GM21360 (cell line): ENCODE data around the gene DNAJC4.
A peak's percentile ranks its signal among the peaks of the same experiment; 100 is the strongest.

Source experiments
- ATAC-seq: cut with Tn5 transposase; IDR thresholded peaks from one replicate; pipeline ENCODE4 v1.9.1; 2021; ENCODE audit warnings: mild to moderate bottlenecking, moderate library complexity; ENCODE audit not compliant: unreplicated experiment

DNAJC4 gene, protein sequence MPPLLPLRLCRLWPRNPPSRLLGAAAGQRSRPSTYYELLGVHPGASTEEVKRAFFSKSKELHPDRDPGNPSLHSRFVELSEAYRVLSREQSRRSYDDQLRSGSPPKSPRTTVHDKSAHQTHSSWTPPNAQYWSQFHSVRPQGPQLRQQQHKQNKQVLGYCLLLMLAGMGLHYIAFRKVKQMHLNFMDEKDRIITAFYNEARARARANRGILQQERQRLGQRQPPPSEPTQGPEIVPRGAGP

DNA sequence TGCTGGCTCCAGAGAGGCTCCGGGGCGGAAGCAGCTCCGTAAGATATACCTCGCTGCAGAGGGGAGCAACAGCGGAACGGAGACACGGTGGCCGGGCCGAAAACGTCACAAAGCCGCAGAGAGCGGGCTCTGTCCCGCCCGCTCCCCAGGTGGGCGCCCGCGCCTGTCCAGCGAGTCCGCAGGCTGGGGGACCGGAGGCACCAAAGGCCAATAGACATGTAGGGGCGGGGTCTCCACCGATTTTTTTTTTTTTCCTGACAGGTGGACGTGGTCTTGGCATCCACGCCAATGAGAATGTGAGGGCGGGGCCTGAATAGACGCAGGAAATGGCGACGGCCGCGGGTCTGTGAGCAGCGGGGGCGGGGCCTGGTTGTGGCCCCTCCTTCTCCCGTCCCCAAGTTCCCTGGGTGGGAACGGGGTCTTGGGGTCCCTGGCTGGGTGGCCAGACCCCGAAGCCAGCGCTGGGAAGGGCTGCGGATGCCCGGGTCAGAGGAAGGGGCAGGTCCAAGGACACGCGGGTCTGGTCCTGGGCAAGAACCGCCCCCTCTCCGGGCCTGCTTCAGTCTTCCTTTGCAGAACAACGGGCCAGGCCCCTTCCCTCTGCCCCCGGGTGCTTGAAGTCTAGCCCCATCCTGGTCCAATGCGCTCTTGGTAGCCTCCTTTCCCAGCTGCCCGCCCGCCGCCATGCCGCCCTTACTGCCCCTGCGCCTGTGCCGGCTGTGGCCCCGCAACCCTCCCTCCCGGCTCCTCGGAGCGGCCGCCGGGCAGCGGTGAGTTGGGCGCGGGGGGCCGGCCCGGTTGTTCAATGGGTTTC lies at the start of gene DNAJC4:
DNAJC4 (plus strand) TSS at position 378 of the 814 bp plus-strand sequence; CDS start at position 685, 307 bp downstream.
- peak; percentile 40 for ATAC-seq

DNA sequence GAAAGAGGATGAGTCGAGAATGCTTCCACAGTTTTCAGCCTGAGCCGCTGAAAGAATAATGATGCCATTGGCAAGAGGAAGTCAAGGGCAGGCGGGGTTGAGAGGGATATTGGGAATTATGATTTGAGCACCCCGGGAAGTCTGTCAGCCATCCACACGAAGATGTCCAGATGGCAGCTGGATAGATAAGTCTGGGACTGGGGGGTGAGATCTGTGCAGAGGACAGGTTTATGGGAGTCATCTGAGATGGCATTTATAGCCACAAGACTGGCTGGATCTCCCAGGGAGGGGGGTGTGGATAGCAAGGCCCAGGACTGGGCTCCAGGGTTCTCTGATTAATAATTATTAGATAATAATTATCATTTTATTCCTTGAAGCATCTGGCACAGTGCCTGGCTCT lies 49.5 kb upstream of the DNAJC4 start:
- no peak for ATAC-seq

DNA sequence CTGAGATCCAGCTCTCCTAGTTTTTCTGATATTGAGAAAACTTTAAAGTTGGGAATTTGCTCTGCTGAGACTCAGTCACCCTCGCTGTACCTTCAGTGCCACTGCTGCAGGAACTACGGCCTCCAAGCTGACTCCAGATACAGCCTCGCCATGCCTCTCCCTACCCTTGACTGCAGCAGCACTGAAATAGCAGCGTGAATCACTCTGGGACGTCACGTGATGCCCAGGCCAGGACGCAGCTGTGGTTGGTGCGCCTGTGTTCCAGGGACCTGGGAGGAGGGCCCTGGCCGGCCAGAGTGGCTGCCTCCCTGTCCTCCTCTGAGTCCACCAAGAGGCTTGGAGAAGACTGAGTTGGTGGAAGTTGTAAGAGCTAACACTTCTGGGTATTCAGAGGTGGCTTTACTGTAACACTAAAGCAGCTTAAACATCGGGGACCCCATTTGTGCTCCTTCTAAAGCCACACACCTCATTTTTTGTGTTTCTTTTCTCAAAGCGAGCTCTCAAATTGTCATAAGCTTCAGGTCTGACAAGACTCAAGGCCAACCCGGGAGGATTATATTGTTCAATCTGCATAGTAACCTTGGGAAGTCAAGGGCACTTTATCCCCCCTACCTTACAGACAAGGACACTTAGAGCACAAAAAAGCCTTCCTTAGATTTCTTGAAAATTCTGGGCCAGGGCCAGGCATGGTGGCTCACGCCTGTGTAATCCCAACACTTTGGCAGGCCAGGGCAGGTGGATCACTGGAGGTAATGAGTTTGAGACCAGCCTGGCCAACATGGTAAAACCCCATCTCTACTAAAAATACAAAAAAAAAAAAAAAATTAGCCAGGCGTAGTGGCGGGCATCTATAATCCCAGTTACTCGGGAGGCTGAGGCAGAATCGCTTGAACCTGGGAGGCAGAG lies 48.6 kb upstream of the DNAJC4 start:
- ATAC-seq: no peak

DNA sequence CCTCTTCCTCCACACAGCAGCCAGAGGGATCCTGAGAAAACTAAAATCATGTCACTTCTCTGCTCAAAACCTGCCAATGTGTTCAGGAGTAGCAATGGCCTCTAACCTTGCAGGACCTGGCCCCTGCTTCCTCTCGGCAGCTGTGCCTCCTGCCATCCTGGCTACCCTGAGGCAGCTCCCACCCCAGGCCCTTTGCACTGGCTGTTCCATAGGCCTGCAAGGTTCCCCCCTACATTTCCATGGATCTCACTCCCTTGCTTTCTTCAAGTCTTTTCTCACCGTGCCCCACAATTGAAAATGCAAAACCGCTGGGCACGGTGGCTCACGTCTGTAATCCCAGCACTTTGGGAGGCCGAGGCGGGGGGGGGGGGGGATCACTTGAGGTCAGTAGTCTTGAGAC lies 46.5 kb upstream of the DNAJC4 start:
- no peak for ATAC-seq

DNA sequence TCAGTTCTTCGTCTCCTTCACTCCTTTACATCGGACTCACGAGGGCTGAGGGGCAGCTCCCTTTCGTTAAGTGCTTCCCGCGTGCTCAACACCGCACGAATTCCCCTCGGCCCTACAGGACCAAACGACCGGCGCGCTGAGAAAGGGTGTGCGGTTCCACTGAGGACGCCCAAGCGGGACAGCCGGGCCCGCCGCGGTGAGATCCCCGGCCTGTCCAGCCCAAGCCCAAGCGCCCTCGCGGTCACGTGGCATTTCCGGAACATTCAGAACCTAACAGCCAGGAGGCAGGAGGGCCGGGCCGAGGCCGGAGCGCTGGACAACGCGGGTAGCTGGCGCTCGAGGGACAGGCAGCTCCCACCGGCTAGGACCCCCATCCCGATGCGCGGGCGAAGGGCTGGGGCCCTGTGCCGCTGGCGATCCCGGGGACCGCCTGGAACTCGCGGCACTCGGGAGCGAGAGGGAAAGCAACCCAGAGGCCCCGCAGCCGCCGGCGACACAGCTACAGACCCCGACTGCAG lies 45.1 kb upstream of the DNAJC4 start:
- peak; percentile 22 for ATAC-seq

DNA sequence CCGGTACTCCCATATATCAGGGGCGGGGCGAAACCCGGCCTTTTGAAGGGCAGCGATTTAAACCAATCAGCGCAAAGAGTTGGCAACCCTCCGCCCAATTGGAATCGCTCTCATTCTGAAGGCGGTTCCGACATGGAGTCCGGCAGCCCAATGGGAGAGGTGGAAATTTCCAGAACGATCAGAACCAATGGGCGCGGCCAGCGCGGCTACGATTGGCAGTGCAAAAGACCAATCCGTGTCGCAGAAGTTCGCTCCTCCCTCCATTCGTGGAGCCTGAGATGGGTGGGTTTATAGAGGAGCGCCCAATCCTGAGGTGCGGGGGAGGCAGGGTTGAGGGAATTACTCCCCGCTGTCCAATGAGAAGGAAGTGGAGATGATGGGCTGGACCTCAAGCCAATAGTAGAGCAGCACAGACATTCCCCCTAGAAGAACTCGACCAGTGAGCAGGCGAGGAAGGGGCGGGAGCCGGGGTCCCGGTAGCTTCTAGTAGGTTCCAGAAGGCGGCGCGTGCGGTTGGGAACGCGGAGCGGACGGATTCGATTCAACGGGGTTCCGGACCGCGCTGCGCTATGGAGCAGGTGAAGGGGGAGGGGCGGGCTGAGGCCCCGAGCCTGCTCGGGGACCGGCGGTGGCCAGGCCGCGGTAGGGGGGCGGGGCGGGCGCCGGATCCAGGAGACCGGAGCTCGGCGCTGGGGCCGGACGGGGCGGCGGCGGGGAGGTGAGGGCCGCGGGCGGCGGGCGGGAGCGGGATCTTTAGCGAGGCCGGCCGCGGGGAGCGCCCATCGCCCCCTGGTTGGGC lies 44.5 kb upstream of the DNAJC4 start, which contains the start of gene STIP1:
STIP1 (plus strand) TSS at position 479 of the 799 bp plus-strand sequence; CDS start at position 570, 91 bp downstream.
- ATAC-seq: peak; percentile 76

DNA sequence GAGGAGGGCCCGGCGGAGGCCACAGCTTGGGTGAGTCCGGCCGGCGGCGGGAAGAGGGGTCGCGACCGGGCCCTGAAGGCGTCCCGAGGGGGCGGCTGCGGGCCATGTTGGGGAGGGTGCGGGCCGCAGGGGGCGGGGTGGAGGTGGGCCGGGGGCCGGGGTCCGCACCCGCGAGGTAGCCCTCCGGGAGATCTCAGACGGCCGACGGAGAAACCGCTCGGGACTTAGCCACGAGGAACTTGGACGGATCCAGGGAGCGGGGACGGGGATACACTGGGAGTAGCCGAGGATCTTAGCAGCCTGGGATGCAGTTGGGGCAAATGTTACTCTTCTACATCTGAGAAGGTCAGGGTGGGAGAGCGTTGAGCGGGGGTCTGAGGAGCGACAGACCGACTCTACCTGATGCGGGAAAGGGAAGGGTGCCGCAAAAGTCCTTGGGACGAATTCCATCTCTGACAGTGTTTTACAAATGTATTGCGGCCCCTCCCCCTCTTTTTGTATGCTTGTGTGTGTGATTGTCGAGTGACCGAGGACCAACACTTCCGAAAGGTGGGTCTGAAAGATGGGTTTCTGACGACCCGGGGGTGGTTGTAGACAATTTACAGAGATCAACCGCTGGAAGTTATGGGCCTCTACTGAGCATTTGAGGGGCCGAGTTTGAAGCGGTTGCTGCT lies 43.7 kb upstream of the DNAJC4 start:
- no peak for ATAC-seq

DNA sequence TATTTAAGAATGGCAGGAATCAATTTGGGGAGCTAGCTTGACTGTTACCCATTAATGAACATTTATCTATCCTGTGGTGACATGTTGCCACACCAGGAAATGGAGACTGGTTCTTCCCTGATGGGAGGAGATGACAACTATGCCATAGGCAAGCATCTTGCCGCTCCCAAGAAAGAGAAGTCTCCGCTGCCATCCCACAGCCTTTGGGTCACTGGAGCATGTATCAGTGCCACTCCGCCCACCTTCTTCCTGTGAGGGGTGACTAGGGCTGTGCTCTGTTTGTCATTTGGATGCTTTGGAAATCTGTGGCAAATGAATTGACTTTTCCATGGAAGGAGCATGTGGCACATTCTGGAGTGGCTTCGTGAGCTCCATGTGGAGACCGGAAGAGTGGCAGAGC lies 37.9 kb upstream of the DNAJC4 start:
- no peak for ATAC-seq

DNA sequence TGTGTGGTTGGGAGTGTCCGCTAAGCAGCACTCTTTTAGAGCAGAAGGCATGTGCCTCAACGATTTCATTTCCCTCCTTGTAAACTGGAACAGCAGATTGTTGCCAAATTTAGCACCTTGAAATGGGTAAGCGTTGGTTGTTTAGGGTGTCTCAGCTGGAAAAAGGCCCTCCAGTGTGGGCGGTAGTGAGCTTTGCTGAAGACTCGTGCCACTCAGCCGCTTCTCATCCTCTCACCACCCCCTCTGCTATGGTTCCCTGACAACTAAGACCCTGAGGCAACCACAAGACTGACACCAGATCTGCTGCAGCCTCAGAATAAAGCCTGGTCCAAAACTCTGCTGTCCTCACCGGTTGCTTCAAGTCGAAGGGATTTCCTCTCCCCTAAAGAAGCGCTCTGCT lies 33.7 kb upstream of the DNAJC4 start:
- ATAC-seq: no peak

DNA sequence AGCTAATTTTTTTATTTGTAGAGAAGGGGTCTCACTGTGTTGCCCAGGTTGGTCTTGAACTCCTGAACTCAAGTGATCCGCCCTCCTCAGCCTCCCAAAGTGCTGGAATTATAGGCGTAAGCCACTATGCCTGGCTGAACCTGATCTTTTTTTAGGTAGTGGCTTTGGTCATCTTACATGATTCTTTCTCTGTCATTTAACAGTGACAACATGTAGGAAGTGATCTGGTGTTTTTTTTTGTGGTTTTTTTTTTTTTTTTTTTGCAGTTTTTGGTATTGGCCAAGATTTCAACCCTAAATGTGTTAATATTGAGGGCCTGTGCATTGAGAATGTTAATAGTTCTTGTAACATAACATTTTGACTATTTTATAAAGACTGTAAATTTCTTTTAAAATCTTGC lies 31.8 kb upstream of the DNAJC4 start:
- ATAC-seq: no peak

DNA sequence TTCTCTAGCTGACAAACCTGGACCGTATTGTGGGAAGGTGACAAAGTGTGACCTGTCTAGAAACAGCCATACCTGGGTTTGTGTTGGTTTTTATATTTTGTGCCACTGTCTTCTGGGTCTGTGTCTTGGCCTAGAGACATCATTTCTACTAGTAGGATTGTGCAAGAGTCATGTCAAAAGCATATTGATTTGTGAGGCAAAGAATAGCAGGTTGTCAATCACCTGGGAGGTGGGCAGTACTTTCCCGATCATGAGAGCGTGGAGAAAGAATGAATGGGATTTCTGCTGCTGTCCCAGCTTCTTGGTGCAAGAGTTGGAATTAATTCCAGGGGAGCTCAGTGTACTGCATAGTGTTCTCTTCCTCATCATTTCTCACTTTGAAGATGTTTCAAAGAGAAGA lies 28.8 kb upstream of the DNAJC4 start:
- no peak for ATAC-seq

DNA sequence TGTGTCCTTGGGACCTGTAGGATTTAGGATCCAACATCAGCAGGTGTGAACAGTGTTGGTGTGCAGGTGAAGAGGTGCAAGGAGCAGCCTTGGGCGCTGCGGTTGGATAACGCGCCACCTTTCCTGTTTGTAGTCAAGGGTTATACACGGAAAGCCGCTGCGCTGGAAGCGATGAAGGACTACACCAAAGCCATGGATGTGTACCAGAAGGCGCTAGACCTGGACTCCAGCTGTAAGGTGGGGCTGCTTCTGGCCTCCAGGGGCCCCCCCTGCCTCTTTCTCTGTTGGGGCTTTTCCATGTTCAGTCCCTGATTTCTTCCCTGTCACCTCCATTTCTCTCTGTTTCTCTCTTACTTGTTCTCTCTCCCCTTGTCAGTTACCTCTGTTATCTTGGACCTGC lies 27.4 kb upstream of the DNAJC4 start:
- no peak for ATAC-seq

DNA sequence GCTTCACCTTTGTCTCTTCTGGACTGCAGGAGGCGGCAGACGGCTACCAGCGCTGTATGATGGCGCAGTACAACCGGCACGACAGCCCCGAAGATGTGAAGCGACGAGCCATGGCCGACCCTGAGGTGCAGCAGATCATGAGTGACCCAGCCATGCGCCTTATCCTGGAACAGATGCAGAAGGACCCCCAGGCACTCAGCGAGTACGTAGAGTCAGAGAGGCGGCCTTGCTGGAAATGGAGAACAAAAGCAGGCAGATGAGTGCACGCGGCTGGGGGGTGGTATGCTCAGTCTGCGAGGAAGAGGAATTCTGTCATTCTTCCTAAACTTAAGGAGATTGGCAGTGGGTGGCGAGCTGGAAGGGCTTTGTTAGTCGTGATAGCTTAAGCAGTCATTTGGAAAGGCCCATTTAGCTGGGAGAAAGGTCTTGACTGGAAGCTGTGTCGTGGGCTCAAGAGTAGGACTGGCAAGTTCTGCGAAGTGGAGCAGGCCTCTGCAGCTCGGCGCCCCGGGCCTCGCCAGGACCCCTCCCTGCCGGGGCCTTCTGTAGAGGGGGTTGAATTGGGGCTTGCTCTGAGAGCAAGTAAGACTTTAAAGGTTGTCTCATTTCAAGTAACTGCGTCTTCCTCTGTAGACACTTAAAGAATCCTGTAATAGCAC lies 26.8 kb upstream of the DNAJC4 start:
- no peak for ATAC-seq

DNA sequence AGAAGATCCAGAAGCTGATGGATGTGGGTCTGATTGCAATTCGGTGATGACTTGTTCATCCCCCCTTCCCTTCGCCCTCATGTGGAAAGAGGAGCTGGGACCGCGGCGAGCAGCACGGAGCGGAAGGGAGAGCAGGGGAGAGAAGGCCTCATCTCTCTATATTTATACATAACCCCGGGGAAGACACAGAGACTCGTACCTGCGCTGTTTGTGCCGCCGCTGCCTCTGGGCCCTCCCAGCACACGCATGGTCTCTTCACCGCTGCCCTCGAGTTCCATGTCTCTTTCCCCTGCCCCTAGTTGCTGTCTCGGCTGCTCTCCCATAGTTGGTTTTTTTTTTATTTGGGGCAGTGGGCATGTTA lies 26.3 kb upstream of the DNAJC4 start:
- ATAC-seq: no peak

DNA sequence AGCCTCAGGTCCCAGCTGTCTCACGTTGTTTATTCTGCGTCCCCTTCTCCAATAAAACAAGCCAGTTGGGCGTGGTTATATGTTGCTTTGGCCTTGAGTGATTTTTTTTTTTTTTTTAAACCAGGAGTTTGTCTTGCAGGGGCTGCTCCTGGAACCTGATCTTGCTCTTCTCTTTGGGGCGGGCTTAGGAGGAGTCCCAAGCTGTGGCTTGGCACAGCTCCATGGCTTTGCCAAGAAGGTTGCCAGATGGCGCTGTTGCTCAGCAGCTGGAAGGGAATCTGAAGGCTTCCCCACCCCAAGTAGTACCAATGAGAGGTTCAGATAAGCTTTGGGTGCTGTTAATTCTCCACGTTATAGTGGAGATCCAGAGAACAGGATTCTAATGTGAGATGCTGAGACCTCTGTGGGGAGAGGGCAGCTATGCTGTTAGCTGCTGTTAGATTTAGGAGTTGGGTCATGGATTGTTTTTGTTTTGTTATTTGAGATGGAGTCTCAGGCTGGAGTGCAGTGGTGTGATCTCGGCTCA lies 25.8 kb upstream of the DNAJC4 start:
- ATAC-seq: no peak

DNA sequence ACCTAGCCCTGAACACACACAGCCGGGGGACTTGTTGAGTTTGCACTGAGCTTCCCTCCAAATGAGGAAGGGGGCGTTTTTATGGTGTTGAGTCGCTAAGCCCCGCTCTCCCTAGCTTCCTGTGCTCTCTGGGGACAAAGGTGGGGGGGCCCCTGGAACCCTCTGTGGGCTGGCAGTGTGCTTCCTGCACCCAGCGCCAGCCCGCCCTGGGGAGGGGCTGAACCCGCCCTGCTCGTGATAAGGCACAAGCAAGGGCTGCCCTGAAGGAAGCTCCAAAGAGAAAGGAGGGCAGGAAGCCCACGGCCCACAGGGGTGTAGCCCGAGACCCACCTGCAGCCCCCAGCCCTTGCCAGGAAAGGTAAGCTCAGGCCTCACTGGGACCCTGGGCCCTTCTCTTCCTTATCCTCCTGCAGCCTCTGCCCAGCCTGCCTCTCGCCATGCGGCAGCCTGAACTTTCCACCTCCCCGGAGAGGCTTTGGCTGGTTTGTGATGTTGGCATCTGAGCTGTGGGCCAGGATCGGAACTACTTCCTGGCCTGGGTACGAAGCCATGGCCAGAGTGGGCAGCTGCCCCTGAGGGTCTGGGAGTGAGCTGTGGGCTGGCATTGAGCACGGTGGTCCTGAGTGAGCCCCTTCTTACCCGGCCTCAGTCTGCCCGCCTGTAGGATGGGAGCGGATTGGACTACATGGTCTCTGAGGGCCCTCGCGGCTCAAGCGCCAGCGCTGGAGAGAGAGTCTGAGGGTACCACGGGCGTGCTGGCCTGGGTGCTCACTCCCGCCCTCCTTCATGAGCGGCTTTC lies 23.7 kb upstream of the DNAJC4 start, which contains the start of gene FERMT3:
FERMT3 (plus strand) TSS at position 265 of the 799 bp plus-strand sequence. CDS start 644 bp downstream, outside the sequence.
- no peak for ATAC-seq

DNA sequence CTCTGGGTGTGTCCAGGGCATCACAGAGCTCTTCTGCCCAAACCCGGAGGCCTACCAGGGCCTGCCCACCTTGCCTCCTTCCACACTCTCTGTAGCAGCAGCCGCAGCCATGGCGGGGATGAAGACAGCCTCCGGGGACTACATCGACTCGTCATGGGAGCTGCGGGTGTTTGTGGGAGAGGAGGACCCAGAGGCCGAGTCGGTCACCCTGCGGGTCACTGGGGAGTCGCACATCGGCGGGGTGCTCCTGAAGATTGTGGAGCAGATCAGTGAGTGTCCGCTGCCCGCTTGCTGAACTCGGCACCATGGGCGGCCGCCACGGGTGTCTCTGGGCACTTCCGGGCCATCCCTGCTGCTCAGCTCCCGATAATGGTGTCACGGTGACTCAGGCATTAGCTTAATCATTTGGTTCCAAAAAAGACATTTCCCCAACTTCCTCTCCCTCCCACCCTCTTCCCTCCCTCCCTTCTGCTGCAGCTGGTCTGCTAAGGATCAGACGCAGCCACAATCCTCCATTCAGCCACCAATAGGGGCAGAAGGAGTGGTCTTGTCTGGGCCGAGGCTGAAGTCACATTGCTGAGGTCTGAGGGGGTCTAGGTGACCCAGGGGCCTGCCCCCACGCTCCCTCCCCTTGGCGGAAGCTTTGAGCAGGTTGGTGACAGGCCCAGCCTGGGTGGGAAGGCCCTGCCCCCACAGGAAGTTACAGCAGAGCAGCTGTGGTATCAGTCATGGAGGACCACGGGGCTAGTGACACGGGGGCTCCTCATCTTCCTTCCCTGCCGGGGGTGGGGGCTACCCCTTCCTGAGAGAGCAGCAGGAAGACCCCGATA lies 22.9 kb upstream of the DNAJC4 start:
- no peak for ATAC-seq
